NT2/D1 (cell line): Measurements from ENCODE around the gene RNF19B.
A peak's percentile ranks its signal among the peaks of the same experiment; 100 is the strongest.

Experiments used
- DNase-seq: peaks from one replicate; pipeline ENCODE4 v3.0.0-alpha.2; 2011; ENCODE audit warnings: low read depth, low spot score
- H3K27me3 ChIP-seq: 2 replicates; pipeline ENCODE4 v1.6.0; 2011; ENCODE audit warnings: mild to moderate bottlenecking; ENCODE audit not compliant: insufficient read length, insufficient read depth
- H3K36me3 ChIP-seq: 2 replicates; pipeline ENCODE4 v1.6.1; 2011; ENCODE audit warnings: mild to moderate bottlenecking, low read length, mixed read lengths; ENCODE audit not compliant: insufficient read depth, insufficient read length
- H3K4me1 ChIP-seq: 2 replicates; pipeline ENCODE4 v1.5.1; 2011; ENCODE audit not compliant: insufficient read depth, insufficient read length
- H3K4me3 ChIP-seq: 2 replicates; pipeline ENCODE4 v1.5.1; 2011; ENCODE audit warnings: low read depth; ENCODE audit not compliant: insufficient read length
- H3K9ac ChIP-seq: 2 replicates; pipeline ENCODE4 v1.6.0; 2011; ENCODE audit warnings: low read depth; ENCODE audit not compliant: insufficient read length
- H3K9me3 ChIP-seq: 2 replicates; pipeline ENCODE4 v1.5.1; 2011; ENCODE audit warnings: mild to moderate bottlenecking, low read length; ENCODE audit not compliant: insufficient read depth
- SUZ12 ChIP-seq: IDR thresholded peaks from 2 replicates; pipeline ENCODE4 v1.6.1; 2011; ENCODE audit not compliant: insufficient read length, insufficient read depth; ENCODE audit errors: extremely low read depth
- YY1 ChIP-seq: IDR thresholded peaks from 2 replicates; pipeline ENCODE4 v1.6.1; 2011; ENCODE audit not compliant: insufficient read length, insufficient read depth
- ZNF274 ChIP-seq: IDR thresholded peaks from 2 replicates; pipeline ENCODE4 v1.6.1; 2011; ENCODE audit warnings: mild to moderate bottlenecking, low read depth, low read length

Gene RNF19B, protein sequence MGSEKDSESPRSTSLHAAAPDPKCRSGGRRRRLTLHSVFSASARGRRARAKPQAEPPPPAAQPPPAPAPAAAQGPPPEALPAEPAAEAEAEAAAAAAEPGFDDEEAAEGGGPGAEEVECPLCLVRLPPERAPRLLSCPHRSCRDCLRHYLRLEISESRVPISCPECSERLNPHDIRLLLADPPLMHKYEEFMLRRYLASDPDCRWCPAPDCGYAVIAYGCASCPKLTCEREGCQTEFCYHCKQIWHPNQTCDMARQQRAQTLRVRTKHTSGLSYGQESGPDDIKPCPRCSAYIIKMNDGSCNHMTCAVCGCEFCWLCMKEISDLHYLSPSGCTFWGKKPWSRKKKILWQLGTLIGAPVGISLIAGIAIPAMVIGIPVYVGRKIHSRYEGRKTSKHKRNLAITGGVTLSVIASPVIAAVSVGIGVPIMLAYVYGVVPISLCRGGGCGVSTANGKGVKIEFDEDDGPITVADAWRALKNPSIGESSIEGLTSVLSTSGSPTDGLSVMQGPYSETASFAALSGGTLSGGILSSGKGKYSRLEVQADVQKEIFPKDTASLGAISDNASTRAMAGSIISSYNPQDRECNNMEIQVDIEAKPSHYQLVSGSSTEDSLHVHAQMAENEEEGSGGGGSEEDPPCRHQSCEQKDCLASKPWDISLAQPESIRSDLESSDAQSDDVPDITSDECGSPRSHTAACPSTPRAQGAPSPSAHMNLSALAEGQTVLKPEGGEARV

DNA sequence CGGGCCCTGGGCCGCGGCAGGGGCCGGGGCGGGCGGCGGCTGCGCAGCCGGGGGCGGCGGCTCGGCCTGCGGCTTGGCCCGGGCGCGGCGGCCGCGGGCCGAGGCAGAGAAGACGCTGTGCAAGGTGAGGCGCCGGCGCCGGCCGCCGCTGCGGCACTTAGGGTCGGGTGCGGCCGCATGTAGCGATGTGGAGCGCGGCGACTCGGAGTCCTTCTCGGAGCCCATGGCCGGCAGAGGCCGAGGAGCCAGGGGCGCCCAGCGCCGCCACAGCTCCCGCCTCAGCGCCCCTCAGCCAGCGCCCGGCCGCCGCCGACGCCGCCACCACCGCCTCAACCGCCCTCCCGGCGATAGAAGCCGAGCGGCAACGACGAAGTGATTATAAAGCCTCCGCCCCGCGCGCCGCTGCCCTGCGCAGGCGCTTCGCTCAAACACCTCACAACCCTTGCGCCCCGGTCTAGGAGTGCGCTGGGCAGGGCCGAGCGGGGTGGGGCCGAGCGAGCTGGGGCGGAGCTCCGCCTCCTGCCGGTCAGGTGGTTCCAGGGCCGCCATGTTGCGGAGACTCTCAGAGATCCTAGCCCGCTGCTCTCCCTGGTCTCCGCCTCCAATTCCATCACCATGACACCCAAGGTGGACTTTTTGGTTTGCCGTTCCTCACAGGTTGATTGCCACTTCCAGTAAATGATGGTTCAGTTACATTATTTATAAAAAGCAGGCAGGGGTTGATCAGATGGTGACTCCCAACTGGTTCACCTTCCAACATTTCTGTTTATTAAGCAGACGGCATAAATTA, at the start of gene RNF19B:
Gene RNF19B, minus strand, starts transcription at position 349 of the 790 bp plus-strand sequence. Its CDS starts 124 bp downstream, at position 225.
- peak; percentile 98 for DNase-seq
- peak within 1 kb of the TSS; percentile 95 for H3K4me3 ChIP-seq

DNA sequence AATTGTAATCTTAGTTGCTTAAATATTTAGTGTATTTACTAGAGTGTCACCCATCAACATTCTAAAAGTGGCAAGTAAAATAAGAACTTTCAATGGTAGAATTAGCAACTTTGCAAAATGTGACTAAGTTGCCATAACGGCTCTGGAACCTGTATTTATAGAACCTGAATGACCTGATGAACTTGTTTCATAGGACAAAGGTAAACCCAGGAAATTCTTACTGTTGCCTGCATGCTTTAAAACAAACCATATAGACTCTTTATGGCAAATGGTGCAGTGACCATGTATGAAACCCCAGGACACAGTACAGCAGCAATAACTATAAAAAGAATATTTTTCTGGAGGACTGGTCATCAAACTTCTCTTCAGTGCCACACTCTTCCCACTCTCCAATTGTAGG, 49.2 kb upstream of the RNF19B start:
- H3K4me1 ChIP-seq: peaks cover 4% of the 10 kb centered on the region

More for the DNA sequence above, at the start of gene RNF19B:
- Histone ChIP-seq H3K9me3 (no peaks in the 10 kb centered on the region), H3K4me1 (peaks cover 6% of the 10 kb centered on the region), H3K36me3 (no peaks in the 10 kb centered on the region), H3K27me3 (peaks cover 18% of the 10 kb centered on the region), H3K9ac (peak within 1 kb of the TSS; percentile 95)
- peak; percentile 86 for TF ChIP-seq YY1
- TF ChIP-seq ZNF274: no peak

GRCh38 chr1:33012165-33012564, 47.6 kb upstream of the RNF19B start:
- Histone ChIP-seq H3K4me3 (no peak overlapping the region), H3K27me3 (no peaks in the 10 kb centered on the region), H3K9ac (no peak overlapping the region), H3K4me1 (peaks cover 8% of the 10 kb centered on the region), H3K9me3 (no peaks in the 10 kb centered on the region), H3K36me3 (peaks cover 78% of the 10 kb centered on the region)
- DNase-seq: no peak
- TF ChIP-seq SUZ12: no peak

More for the DNA sequence above, 49.2 kb upstream of the RNF19B start:
- Histone ChIP-seq H3K9me3 (no peaks in the 10 kb centered on the region), H3K27me3 (no peaks in the 10 kb centered on the region), H3K9ac (no peak overlapping the region), H3K36me3 (peaks cover 78% of the 10 kb centered on the region), H3K4me3 (no peak overlapping the region)
- TF ChIP-seq YY1 (no peak), SUZ12 (no peak), ZNF274 (no peak)
- no peak for DNase-seq

- H3K4me1 ChIP-seq: peaks cover 8% of the 10 kb centered on the region
- no peak for DNase-seq
- H3K9ac ChIP-seq: no peak overlapping the region
- no peaks in the 10 kb centered on the region for H3K27me3 ChIP-seq
- H3K9me3 ChIP-seq: no peaks in the 10 kb centered on the region
- TF ChIP-seq YY1 (no peak), SUZ12 (no peak), ZNF274 (no peak)
- peaks cover 78% of the 10 kb centered on the region for H3K36me3 ChIP-seq
- H3K4me3 ChIP-seq: no peak overlapping the region
Observed at GRCh38 chr1:33010932-33011731, 46.5 kb upstream of the RNF19B start.

- Histone ChIP-seq H3K4me1 (peaks cover 8% of the 10 kb centered on the region), H3K4me3 (no peak overlapping the region), H3K9me3 (no peaks in the 10 kb centered on the region), H3K27me3 (no peaks in the 10 kb centered on the region), H3K9ac (no peak overlapping the region), H3K36me3 (peaks cover 81% of the 10 kb centered on the region)
- DNase-seq: no peak
- no peak for TF ChIP-seq YY1
- TF ChIP-seq ZNF274: no peak
- no peak for TF ChIP-seq SUZ12
Observed at GRCh38 chr1:33009561-33009960, 45.0 kb upstream of the RNF19B start.

DNA sequence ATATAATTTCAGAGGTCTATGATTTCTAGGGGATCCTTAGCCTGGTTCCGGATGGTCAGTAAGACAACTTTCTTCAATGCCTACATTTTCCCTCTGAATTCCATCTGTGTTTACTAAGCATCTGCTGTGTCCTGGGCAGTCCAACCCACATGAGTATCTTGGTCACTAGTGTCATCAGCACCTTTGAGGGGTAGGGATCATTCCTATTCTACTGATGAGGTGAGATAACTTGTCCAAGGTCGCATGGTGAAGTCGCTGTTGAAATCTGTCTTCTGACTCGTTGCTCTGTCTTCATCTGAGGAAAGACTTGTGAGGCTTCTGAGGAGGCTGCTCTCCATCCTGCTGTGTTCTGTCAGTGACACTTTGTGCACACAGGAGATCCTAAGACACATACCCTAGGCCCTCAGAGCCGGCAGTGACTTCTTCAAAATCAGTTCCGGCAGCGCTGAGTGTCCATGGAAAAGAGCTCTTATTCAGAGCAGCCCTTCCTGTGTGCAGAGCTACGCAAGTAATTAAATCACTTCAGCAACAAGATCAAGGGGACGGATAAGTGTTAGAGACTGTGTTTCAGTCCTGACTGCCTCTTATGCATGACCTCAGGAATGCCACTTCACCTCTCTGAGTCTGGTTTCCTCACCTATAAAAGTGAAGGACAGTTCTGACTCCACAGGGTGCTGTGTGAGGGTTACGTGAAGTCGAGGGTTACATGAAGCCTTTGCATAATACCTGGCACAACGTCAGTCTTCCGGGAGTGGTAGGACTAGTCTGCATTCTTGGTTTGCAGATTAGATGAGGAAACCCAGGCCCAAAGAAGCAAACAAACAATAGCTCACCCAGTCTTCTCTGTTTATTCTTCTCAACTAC, 43.7 kb upstream of the RNF19B start:
- Histone ChIP-seq H3K9me3 (no peaks in the 10 kb centered on the region), H3K4me3 (no peak overlapping the region), H3K36me3 (peaks cover 68% of the 10 kb centered on the region), H3K27me3 (no peaks in the 10 kb centered on the region), H3K4me1 (peaks cover 8% of the 10 kb centered on the region), H3K9ac (no peak overlapping the region)
- no peak for TF ChIP-seq YY1
- no peak for TF ChIP-seq SUZ12
- TF ChIP-seq ZNF274: no peak
- DNase-seq: no peak
